Measurements from ENCODE around the gene HS3ST4.

DNA sequence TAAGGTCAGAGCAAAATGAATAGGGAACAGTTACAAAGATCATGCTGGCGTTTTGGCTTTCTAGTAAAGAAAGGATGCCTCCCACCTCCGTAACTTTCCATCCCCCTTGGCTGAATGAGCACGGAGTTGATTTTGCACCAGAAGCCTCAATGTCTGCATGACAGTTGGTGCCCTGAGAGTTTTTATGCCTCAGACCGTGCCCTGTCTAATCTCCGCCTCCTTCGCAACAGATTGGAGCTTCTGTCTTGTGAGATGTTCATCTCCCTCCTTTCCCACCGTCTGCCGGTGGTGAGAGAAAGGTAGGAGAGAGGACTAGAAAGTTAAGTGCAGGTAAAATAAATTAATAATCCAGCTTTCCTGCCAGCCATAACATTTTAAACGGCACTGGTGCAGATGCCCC is 1.9 kb downstream of the HS3ST4 start:
- TF ChIP-seq, protein P1, sequence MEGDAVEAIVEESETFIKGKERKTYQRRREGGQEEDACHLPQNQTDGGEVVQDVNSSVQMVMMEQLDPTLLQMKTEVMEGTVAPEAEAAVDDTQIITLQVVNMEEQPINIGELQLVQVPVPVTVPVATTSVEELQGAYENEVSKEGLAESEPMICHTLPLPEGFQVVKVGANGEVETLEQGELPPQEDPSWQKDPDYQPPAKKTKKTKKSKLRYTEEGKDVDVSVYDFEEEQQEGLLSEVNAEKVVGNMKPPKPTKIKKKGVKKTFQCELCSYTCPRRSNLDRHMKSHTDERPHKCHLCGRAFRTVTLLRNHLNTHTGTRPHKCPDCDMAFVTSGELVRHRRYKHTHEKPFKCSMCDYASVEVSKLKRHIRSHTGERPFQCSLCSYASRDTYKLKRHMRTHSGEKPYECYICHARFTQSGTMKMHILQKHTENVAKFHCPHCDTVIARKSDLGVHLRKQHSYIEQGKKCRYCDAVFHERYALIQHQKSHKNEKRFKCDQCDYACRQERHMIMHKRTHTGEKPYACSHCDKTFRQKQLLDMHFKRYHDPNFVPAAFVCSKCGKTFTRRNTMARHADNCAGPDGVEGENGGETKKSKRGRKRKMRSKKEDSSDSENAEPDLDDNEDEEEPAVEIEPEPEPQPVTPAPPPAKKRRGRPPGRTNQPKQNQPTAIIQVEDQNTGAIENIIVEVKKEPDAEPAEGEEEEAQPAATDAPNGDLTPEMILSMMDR (IDR thresholded peaks at IDR 0.05), result no peak
- no peak for TF ChIP-seq POLR2A (IDR thresholded peaks at IDR 0.05)
